Activated naive CD4-positive, alpha-beta T cell treated with anti-CD3 and anti-CD28 coated beads, Interleukin-2, amount 10 ng/mL, durations not matched to agents 7 days and 5 days (primary cell): ENCODE measurements around the gene GUK1.

ENCODE experiments used
- CTCF ChIA-PET: fragments of 350-600 bp; sonication (Branson Sonifier 250); formaldehyde crosslinking; loops from one replicate; lab custom pipeline; 2021; ENCODE audit warnings: antibody characterized with exemption; lab: Charles Lee
- DNase-seq: peaks from one replicate; pipeline ENCODE4 v3.0.0-alpha.2; 2020
- H3K27ac Mint-ChIP-seq: one replicate; pipeline ENCODE4 v1.8.0; 2021; ENCODE audit warnings: mild to moderate bottlenecking, moderate library complexity, mixed read lengths
- H3K27me3 Mint-ChIP-seq: one replicate; pipeline ENCODE4 v1.8.0; 2021; ENCODE audit warnings: mild to moderate bottlenecking, mixed read lengths
- H3K36me3 Mint-ChIP-seq: one replicate; pipeline ENCODE4 v1.8.0; 2021; ENCODE audit warnings: mixed read lengths
- H3K4me1 Mint-ChIP-seq: one replicate; pipeline ENCODE4 v1.8.0; 2021; ENCODE audit warnings: mixed read lengths
- H3K4me3 Mint-ChIP-seq: one replicate; pipeline ENCODE4 v1.8.0; 2021; ENCODE audit warnings: mild to moderate bottlenecking, moderate library complexity, mixed read lengths
- H3K9me3 Mint-ChIP-seq: one replicate; pipeline ENCODE4 v1.8.0; 2021; ENCODE audit warnings: mixed read lengths

The GUK1 gene

DNA sequence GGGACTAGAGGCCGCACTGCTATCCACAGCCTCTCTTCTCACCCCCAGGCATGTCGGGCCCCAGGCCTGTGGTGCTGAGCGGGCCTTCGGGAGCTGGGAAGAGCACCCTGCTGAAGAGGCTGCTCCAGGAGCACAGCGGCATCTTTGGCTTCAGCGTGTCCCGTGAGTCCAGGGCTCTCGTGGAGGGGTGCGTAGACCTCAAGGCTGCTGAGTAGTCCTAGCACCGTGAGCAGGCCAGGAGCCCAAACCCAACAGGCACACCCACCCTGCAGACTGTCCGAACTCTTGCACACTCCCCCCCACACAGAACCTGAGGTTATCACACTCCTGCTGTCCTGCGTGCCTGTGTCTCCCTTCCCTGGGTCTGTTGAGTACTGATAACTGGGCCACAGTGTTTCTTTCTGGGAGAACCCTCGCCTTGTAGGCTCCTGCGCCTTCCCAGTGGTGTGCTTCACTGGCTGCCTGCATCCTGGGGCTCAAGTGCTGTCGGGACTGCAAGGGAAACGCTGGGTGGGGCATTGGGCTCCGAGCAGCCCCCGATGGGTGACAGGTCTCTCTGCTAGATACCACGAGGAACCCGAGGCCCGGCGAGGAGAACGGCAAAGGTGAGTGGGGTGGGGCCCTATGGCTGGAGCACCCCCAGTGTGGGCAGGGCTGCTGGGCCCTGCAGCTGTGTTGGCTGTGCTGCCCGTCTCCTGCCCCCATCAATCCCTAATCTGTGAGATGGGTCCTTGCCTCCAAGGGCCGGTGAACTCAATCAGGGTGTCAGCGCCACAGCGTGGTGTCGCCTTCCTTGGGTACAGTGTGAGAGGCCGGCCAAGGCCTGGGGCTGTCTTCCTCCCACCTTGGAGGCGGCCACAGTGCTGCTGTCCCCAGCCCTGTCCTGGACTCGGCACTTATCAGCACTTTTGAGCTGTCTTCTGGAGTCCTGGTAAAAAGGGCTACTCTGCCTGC, 5.7 kb downstream of the GUK1 start:
- Mint-ChIP-seq H3K9me3 (no peaks in the 10 kb centered on the region), H3K36me3 (peaks cover 28% of the 10 kb centered on the region), H3K27me3 (no peaks in the 10 kb centered on the region), H3K4me1 (peaks cover 35% of the 10 kb centered on the region), H3K27ac (peak overlapping the region; percentile 24), H3K4me3 (no peak overlapping the region)
- no peak for DNase-seq
- CTCF ChIA-PET, result no interaction called here

DNA sequence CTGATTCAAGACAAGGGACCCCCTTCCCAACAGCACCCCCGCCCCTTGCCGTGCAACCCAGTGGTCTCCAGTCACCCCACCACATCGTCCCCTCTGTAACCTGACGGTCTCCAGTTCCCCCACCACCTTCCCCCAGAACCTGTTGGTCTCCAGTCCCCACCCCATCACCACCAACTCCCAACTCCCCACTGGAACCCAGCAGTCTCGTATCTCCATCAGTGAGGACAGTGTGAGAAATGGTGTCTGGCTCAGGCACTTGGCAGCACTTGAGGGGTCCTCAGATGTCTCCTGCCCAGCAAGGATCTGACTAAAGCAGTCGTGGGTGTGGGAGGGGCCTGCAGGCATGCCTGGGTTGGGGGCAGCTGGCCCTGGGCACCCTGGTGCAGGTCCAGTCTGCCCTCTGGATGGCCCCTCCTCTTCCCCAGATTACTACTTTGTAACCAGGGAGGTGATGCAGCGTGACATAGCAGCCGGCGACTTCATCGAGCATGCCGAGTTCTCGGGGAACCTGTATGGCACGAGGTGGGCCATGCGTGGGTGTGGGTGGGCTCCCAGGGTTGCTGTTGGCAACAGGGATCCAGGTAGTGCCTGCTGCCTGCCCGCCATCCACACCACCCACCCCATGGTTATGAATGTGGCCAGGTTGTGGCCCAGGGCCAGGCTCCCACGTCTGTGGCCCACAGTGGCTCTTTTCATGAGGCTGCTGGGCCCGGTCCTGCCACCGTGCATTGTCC, 6.5 kb downstream of the GUK1 start:
- Mint-ChIP-seq H3K4me1 (peaks cover 29% of the 10 kb centered on the region), H3K27me3 (no peaks in the 10 kb centered on the region), H3K27ac (peak overlapping the region; percentile 24), H3K36me3 (peaks cover 22% of the 10 kb centered on the region), H3K4me3 (no peak overlapping the region), H3K9me3 (no peaks in the 10 kb centered on the region)
- CTCF ChIA-PET, result no interaction called here
- DNase-seq, result no peak

DNA sequence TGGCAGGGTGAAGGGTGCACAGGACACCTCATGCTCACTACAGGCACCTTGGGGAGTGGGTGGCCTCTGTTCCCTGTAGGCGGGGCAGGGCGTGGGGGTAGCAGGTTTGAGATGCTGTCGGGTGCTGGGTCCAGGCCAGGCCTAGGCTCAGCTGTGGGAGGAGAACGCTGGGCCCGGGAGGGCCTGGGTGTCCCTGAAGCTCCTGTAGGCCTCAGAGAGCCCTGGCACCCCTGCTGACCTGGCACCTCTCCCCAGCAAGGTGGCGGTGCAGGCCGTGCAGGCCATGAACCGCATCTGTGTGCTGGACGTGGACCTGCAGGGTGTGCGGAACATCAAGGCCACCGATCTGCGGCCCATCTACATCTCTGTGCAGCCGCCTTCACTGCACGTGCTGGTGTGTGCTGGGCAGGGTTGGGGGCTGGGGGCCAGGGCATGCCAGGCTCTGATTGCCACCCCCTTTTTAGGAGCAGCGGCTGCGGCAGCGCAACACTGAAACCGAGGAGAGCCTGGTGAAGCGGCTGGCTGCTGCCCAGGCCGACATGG, 7.1 kb downstream of the GUK1 start:
- CTCF ChIA-PET, result no interaction called here
- Mint-ChIP-seq H3K9me3 (no peaks in the 10 kb centered on the region), H3K36me3 (peaks cover 19% of the 10 kb centered on the region), H3K4me3 (no peak overlapping the region), H3K4me1 (peaks cover 23% of the 10 kb centered on the region), H3K27me3 (no peaks in the 10 kb centered on the region), H3K27ac (no peak overlapping the region)
- DNase-seq, result no peak

DNA sequence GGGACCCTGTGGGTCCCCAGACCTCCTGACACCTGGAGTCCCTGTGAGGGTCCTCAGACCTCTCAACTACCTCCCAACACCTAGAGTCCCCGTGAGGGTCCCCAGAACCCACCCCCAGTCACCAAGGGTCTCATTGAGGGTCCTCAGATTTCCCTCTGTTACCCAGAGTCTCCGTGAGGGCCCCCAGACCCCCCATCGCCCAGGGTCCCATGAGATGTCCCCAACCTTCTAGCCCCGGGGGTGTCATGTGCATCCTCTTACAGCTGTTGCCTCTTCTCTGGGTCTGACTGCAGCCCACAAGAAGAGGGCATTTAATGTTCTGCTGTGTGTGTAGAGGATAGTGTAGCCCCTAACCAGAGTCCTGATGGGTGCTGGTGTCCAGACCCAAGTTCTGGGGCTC, 7.7 kb downstream of the GUK1 start:
- no peak overlapping the region for H3K4me3 Mint-ChIP-seq
- CTCF ChIA-PET, result no interaction called here
- H3K9me3 Mint-ChIP-seq, result no peaks in the 10 kb centered on the region
- peaks cover 18% of the 10 kb centered on the region for H3K4me1 Mint-ChIP-seq
- peaks cover 14% of the 10 kb centered on the region for H3K36me3 Mint-ChIP-seq
- no peak overlapping the region for H3K27ac Mint-ChIP-seq
- DNase-seq, result no peak
- no peaks in the 10 kb centered on the region for H3K27me3 Mint-ChIP-seq

DNA sequence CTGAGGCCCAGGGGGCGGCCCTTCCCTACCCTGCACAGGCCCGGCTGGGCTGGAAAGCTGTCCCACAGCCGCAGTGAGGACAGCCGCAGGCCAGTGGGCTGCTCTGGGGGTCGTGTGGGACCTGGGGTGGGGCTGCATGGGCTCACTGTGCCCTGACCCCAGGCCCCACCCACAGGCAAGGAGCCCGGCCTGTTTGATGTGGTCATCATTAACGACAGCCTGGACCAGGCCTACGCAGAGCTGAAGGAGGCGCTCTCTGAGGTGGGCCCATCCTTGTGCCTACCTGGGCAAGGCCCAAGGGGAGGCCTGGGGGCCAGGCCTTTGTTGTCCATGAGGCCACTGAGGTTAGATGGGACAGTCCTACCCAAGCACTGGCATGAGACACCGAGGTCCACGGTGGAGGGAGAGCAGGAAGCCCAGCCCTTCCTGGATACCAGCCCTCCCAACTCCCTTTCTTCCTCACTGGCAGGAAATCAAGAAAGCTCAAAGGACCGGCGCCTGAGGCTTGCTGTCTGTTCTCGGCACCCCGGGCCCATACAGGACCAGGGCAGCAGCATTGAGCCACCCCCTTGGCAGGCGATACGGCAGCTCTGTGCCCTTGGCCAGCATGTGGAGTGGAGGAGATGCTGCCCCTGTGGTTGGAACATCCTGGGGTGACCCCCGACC, 8.2 kb downstream of the GUK1 start:
- Mint-ChIP-seq H3K9me3 (no peaks in the 10 kb centered on the region), H3K27ac (no peak overlapping the region), H3K4me3 (no peak overlapping the region), H3K4me1 (peaks cover 12% of the 10 kb centered on the region), H3K27me3 (no peaks in the 10 kb centered on the region), H3K36me3 (peaks cover 9% of the 10 kb centered on the region)
- DNase-seq, result no peak
- CTCF ChIA-PET, result no interaction called here

DNA sequence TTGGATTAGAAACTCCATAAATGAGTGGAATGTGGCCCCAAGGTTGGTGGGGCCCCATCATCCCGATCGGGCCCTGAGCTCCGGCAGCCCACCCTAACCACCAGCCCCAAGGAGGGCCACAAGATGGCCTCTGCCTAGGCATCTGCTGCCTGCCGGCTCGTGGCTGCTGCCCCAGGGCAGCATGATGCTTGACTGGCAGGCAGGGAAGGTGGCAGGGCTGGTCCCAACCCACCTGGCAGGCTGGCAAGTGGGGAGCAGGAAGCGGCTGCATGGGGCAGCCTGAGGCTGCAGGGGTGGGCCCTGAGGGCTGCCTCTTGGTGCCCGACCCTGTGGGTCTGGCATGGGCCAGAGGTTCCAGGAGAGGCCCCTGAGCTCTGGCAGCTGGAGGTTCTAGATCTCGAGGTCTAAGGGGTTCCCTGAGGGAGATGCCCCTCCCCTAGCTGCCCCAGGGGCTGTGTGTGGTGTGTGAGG, 8.9 kb downstream of the GUK1 start:
- Mint-ChIP-seq H3K27me3 (no peaks in the 10 kb centered on the region), H3K9me3 (no peaks in the 10 kb centered on the region), H3K4me3 (no peak overlapping the region), H3K4me1 (peaks cover 6% of the 10 kb centered on the region), H3K36me3 (peaks cover 3% of the 10 kb centered on the region), H3K27ac (no peak overlapping the region)
- CTCF ChIA-PET, result interaction anchor here (0.7 kb wide), 1 partner anchor 17 kb away, joined by 3 read pairs; no protein-coding TSS in a partner anchor
- DNase-seq, result no peak

DNA sequence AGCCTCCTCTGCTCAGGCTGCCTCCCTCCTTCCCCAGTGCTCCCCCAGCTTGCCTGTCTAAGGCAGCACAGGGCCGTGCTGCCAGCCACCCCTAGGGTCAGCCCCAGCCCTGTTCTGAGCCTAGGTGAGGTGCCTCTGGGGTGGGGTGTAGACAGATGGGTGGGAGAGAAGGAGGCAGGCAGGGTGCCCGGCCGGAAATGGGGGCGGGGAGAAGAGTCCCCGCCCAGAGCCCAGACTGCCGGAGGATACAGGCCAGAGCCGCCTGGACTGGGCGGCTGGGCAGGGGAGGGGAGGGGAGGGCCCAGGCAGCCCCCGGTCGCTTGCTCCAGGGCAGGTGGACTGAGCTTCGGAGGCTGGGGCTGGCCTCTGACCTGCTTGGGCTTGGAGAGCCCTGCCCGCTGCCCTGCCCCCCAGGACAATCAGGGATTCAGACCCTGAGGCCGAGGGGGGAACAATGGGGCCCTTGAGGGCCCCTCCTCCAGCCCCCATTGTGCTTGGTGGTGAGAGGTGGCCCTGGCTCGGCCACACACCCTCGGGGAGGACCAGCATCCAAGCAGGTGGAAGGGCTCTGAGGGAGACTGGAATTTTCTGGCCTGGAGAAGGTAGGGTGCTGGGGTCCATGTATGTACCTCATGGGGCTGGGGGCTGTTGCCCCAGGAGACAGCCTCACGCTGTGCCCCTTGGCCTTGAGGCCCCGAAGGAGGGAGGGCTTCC, 9.5 kb downstream of the GUK1 start, which contains the start of gene GJC2:
Gene GJC2, plus strand, starts transcription at position 525 of the 714 bp plus-strand sequence. CDS start 7,829 bp downstream, outside the sequence.
- Mint-ChIP-seq H3K4me3 (no peak within 1 kb of the TSS), H3K9me3 (no peaks in the 10 kb centered on the region), H3K4me1 (peaks cover 4% of the 10 kb centered on the region), H3K27ac (no peak within 1 kb of the TSS), H3K27me3 (no peaks in the 10 kb centered on the region), H3K36me3 (peaks cover 3% of the 10 kb centered on the region)
- DNase-seq, result no peak
- CTCF ChIA-PET, result interaction anchor here (0.7 kb wide), 1 partner anchor 17 kb away, joined by 3 read pairs; no protein-coding TSS in a partner anchor

DNA sequence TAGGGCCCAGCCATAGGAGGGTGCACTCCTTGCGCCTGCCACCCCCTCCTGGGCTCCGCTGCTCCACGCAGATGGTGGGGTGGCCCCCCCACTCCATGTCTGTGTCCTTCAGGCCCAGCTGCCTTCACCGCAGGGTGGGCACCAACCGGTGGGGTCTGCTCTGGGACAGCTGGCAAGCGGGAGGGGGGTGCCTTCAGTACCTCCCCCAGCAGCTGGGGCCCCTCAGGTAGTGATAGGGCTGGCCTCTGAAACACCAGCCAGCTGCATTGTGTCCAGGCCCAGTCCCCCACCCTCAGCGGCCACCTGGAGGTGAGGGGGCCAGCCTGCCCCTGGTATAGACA, 10.0 kb downstream of the GUK1 start:
- Mint-ChIP-seq H3K36me3 (peaks cover 3% of the 10 kb centered on the region), H3K4me1 (peaks cover 7% of the 10 kb centered on the region), H3K4me3 (no peak overlapping the region), H3K9me3 (no peaks in the 10 kb centered on the region), H3K27ac (no peak overlapping the region), H3K27me3 (no peaks in the 10 kb centered on the region)
- no peak for DNase-seq
- CTCF ChIA-PET, result no interaction called here

DNA sequence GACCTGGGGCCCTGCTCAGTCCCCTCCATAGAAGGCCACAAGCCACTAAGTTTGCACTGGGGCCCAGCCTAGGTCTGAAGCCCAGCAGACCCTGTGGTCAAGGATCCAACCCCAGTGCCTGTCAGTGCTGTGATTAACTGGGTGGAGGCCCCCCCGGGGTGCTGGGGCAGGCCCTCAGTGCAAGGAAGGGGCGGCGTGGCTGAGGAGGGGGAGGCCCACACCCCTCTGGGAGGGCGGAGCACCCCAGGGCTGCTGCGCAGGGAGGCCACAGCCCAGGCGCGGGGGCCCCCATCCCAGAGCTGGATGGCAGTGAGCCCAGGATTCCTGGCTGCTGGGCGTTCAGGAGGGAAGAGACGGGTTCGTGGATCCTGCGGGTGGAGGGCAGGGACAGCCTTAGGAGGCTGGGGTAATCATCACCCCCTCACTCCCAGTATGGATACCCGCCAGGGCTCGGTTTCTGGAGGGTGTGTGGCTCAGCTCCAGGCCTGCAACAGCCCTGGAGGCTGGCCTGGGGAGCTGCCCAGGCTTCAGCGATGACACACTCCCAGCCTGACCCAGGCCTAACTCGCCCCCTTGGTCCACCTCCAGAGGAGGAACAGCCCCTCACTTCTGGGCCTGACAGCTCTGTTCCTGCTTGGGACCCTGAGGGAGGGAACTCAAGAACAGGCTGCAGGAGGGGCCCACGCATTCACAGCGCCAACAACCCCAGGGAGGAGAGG, 10.5 kb downstream of the GUK1 start:
- peaks cover 2% of the 10 kb centered on the region for H3K36me3 Mint-ChIP-seq

DNA sequence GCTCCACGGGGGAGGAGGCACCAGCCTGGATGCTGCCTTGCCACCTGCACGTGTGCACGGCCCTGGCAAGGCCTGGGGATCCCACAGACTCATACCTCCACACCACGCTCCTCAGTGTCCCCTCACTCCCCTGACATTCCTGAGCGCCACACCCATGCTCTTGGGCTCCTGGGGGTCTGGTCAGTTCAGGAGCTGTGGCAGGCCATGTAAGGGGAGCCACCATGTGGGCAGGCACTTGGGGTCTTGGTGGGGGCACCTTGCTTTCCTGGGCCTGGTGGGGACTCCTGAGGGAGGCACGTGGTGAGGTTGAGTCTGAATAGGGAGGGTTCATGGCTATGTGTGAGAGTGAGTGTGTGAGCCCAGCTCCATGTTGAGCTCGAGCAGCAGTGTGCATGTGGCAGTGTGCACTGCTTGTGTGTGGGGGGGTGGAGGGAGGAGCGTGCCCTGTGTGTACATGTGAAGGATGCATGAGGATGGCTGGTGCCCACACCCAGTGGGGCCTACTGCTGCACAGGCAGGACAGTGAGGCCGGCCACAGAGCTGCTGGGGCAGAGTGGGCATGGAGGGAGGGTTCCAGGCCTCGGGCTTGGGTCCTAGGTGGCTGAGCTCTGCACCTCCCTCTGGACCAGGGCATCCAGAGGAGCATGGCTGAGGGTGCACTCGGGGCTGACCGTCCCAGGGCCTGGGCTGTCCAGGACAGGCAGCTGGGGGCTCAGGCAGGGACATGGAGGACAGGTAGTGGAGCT, 11.3 kb downstream of the GUK1 start:
- no peak overlapping the region for H3K27ac Mint-ChIP-seq

More for the DNA sequence above, 10.5 kb downstream of the GUK1 start:
- H3K27me3 Mint-ChIP-seq, result no peaks in the 10 kb centered on the region
- no peak overlapping the region for H3K27ac Mint-ChIP-seq
- CTCF ChIA-PET, result no interaction called here
- H3K4me1 Mint-ChIP-seq, result peaks cover 10% of the 10 kb centered on the region
- H3K9me3 Mint-ChIP-seq, result no peaks in the 10 kb centered on the region
- DNase-seq, result no peak
- H3K4me3 Mint-ChIP-seq, result no peak overlapping the region

DNA sequence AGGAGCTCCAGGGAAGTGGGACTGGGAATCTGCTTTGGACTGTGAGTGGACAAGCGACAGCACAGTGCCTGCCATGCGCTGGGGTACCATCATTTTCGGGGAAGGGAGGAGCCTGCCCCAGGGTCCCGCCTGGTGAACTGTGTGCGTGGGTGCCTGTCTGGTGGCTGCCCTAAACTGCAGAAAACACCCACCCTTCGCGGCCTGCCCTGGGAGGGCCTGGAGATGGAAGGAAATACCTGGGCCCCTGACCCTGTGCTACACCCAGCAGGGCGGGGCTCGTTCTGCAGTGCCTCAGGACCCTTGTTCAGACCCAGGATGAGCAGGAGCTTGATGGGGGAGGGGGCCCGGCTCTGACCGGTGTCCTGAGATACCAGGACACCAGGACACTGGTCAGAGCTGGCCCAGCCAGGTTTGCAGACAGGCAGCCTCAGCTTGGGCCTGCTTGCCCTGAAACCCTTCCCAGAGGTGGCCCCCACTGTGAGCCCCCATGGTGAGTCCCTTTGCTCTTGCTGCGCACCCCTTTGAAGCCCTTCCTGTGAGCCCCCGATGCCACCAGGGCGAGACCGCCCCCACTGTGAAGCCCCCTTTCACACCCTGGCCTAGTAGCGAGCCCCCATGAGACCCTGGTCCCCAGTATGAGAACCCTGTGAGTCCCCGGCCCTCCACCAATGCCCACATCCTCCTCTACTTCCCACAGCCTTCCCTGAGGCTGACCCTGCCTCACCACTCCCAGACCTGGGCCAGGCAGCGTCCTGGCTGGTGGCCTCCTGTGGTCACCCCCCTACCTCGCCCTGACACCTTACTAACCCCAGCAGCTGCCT, 12.2 kb downstream of the GUK1 start:
- H3K4me1 Mint-ChIP-seq, result peaks cover 22% of the 10 kb centered on the region
- H3K27me3 Mint-ChIP-seq, result no peaks in the 10 kb centered on the region
- no peaks in the 10 kb centered on the region for H3K36me3 Mint-ChIP-seq

More for the DNA sequence above, 11.3 kb downstream of the GUK1 start:
- H3K4me3 Mint-ChIP-seq, result no peak overlapping the region
- CTCF ChIA-PET, result no interaction called here
- no peaks in the 10 kb centered on the region for H3K36me3 Mint-ChIP-seq
- no peaks in the 10 kb centered on the region for H3K27me3 Mint-ChIP-seq
- peaks cover 14% of the 10 kb centered on the region for H3K4me1 Mint-ChIP-seq
- no peak for DNase-seq
- no peaks in the 10 kb centered on the region for H3K9me3 Mint-ChIP-seq

DNA sequence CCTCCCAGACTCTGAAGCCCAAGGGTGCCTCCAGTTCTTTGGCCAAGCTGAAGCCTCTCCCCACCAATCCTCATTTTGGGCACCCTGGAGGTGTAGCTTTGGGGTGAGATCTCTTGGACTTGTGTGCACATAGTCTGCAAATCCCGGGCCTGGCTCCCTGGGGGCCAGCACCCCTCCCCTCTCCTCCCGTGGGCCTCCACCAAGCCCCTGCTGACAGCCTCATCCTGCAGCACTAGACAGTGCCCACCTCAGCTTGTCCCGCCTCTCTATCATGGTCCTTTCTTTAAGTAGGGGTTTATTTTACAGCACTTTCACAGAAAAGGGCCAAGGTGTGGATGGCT, 12.8 kb downstream of the GUK1 start:
- DNase-seq, result no peak
- H3K27me3 Mint-ChIP-seq, result no peaks in the 10 kb centered on the region
- no peak overlapping the region for H3K27ac Mint-ChIP-seq
- H3K4me3 Mint-ChIP-seq, result no peak overlapping the region
- H3K36me3 Mint-ChIP-seq, result no peaks in the 10 kb centered on the region
- H3K4me1 Mint-ChIP-seq, result peaks cover 23% of the 10 kb centered on the region
- no peaks in the 10 kb centered on the region for H3K9me3 Mint-ChIP-seq
- CTCF ChIA-PET, result interaction anchor here (1.1 kb wide), 1 partner anchor 12 kb away, joined by 3 read pairs; no protein-coding TSS in a partner anchor

More for the DNA sequence above, 12.2 kb downstream of the GUK1 start:
- Mint-ChIP-seq H3K27ac (peak overlapping the region; percentile 19), H3K9me3 (no peaks in the 10 kb centered on the region), H3K4me3 (no peak overlapping the region)
- no peak for DNase-seq
- CTCF ChIA-PET, result interaction anchor here (1.1 kb wide), 1 partner anchor 12 kb away, joined by 3 read pairs; no protein-coding TSS in a partner anchor
